HG02759 (cell line): ENCODE measurements around the gene CALY.

Experiments
- ATAC-seq: cut with Tn5 transposase; IDR thresholded peaks from one replicate; pipeline ENCODE4 v1.9.1; 2021; ENCODE audit warnings: mild to moderate bottlenecking, moderate library complexity; ENCODE audit not compliant: unreplicated experiment

The CALY gene

DNA sequence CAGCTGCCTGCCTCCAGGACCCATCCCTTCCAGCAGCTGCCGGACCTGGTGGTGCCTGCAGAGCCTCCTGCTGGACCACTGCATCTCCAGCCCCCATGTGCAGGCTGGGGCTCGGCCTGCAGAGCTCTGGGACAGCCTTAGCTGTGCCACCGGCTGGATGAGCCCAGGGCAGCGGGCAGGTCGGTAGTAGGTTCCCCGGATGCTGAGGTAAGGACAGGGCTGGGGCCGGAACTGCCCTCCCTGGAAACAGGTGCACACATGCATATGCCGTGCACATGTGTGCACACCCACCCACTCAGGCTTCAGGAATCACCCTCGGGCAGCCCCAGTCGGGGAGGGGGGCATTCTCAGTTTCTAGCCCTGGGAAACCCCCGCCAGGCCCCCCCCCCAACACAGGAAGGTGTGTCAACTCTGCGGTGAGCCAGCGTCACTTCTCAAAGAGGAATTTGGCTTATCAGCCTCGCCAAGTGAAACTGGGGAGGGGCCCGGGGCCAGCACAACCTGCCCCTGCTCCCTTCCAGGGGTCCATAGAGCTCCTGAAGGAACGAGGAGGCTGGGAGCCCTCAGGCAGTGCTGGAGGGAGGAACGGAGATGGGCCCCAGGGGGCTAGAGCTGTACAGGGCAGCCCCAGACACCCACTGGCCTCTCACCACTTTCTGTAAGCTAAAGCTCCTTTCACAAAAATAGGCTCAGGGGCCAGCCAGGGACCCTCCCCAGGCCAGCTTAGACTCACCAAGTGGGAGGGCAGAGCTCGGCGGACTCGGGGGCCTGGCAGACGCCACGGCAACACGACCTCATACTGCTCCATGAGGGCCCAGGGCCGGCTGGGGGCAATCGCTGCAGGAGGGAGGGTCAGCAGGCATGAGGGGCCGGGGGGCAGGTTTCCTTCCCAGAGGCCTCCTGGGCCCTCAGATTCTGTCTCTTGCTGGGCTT, 61.7 kb downstream of the CALY start:
- ATAC-seq = peak; percentile 57
